CD1c-positive myeloid dendritic cell (primary cell): ENCODE results near the gene PCDHGC3.
A peak's percentile ranks its signal among the peaks of the same experiment; 100 is the strongest.
"Not testable (repeated sequence)": the region's sequence is repeated elsewhere in the genome, so short reads cannot be mapped to it uniquely, and the experiment has no call there.

ENCODE experiments used
- DNase-seq: peaks from one replicate; pipeline ENCODE4 v3.0.0-alpha.2; 2016; ENCODE audit errors: extremely low spot score

Gene PCDHGC3

GRCh38 chr5:141475625-141476131 lies at the start of gene PCDHGC3:
TSS of gene PCDHGC3 (plus strand) at chr5:141475966. CDS start at chr5:141476117, 151 bp downstream.
- DNase-seq = peak; percentile 49

- no peak for DNase-seq
These were observed 47.9 kb upstream of the PCDHGC3 start for GRCh38 chr5:141427783-141428426.

- peak; percentile 74 for DNase-seq
These were observed 45.2 kb upstream of the PCDHGC3 start, which contains the start of gene PCDHGA12 for GRCh38 chr5:141430332-141431113. TSS of gene PCDHGA12 (plus strand) at chr5:141430507. CDS start at chr5:141430760, 253 bp downstream.

- DNase-seq = no peak
These were observed 44.5 kb upstream of the PCDHGC3 start for GRCh38 chr5:141431286-141431685.

GRCh38 chr5:141432308-141432707 lies 43.5 kb upstream of the PCDHGC3 start:
- DNase-seq = not testable (repeated sequence)

GRCh38 chr5:141432726-141433125 lies 43.0 kb upstream of the PCDHGC3 start:
- not testable (repeated sequence) for DNase-seq

- no peak for DNase-seq
These were observed 41.8 kb upstream of the PCDHGC3 start for GRCh38 chr5:141434006-141434405.

GRCh38 chr5:141437221-141437620 lies 38.5 kb upstream of the PCDHGC3 start:
- DNase-seq = no peak

- DNase-seq = no peak
These were observed 36.2 kb upstream of the PCDHGC3 start for GRCh38 chr5:141439411-141440141.

- no peak for DNase-seq
These were observed 35.4 kb upstream of the PCDHGC3 start for GRCh38 chr5:141440341-141440740.

GRCh38 chr5:141441571-141442170 lies 34.1 kb upstream of the PCDHGC3 start:
- no peak for DNase-seq

GRCh38 chr5:141465351-141465750 lies 10.4 kb upstream of the PCDHGC3 start:
- no peak for DNase-seq

GRCh38 chr5:141476132-141476911 lies 556 bp downstream of the PCDHGC3 start:
- peak; percentile 6 for DNase-seq

- no peak for DNase-seq
These were observed 1.3 kb downstream of the PCDHGC3 start for GRCh38 chr5:141477044-141477575.

- no peak for DNase-seq
These were observed 2.0 kb downstream of the PCDHGC3 start for GRCh38 chr5:141477815-141478214.

GRCh38 chr5:141478321-141478945 lies 2.7 kb downstream of the PCDHGC3 start:
- no peak for DNase-seq

- DNase-seq = no peak
These were observed 4.0 kb downstream of the PCDHGC3 start for GRCh38 chr5:141479776-141480175.

GRCh38 chr5:141483902-141484301 lies 8.1 kb downstream of the PCDHGC3 start:
- DNase-seq = no peak

GRCh38 chr5:141484310-141484640 lies 8.5 kb downstream of the PCDHGC3 start:
- DNase-seq = no peak

GRCh38 chr5:141484641-141485311 lies 9.0 kb downstream of the PCDHGC3 start, which contains the start of gene PCDHGC4:
TSS of gene PCDHGC4 (plus strand) at chr5:141485030. CDS start at chr5:141485174, 144 bp downstream.
- no peak for DNase-seq
